Uterus (tissue), 4 donors: ENCODE measurements around the gene GMEB2. TPM values are rescaled to one million over a fixed set of nuclear protein-coding genes. Genes with fewer than 3 reads are reported as not detected.
"Not testable (repeated sequence)": the region's sequence is repeated elsewhere in the genome, so short reads cannot be mapped to it uniquely, and the experiment has no call there.

Source experiments
- DNase-seq, 2 donors: peaks; one replicate each; pipeline ENCODE4 v3.0.0-alpha.2; 2019 to 2020
- H3K27ac ChIP-seq, 2 donors: fragments of 200-600 bp; sonication (generic); 1 replicate in 1 of 2; 2 replicates in 1 of 2; pipeline ENCODE4 v1.5.1; 2016 to 2018
- H3K27me3 ChIP-seq, 2 donors: fragments of 200-600 bp; sonication (generic); one replicate each; pipeline ENCODE4 v1.5.1; 2018 to 2019; ENCODE audit warnings: control low read depth in 1 of 2
- H3K36me3 ChIP-seq, 2 donors: fragments of 200-600 bp; sonication (generic); one replicate each; pipeline ENCODE4 v1.5.1; 2019; ENCODE audit warnings: control low read depth in 1 of 2
- H3K4me1 ChIP-seq, 2 donors: fragments of 200-600 bp; sonication (generic); one replicate each; pipeline ENCODE4 v1.5.1; 2018 to 2019; ENCODE audit warnings: control low read depth in 1 of 2
- H3K4me3 ChIP-seq, 2 donors: fragments of 200-600 bp; sonication (generic); 1 replicate in 1 of 2; 2 replicates in 1 of 2; pipeline ENCODE4 v1.5.1; 2018 to 2019; ENCODE audit warnings: mild to moderate bottlenecking in 1 of 2
- H3K9me3 ChIP-seq, 2 donors: fragments of 200-600 bp; sonication (generic); one replicate each; pipeline ENCODE4 v1.5.1; 2019; ENCODE audit warnings: control low read depth in 1 of 2
- CTCF ChIP-seq, 4 experiments: fragments of 200-600 bp in 2 of 4; fragments of 450-650 bp in 2 of 4; sonication (generic) in 2 of 4; IDR thresholded peaks; one replicate each; pipeline ENCODE4 v1.5.1; 2016 to 2019; ENCODE audit warnings: antibody characterized with exemption in 4 of 4, mild to moderate bottlenecking in 2 of 4, moderate library complexity in 1 of 4
- POLR2A ChIP-seq, 2 donors: fragments of 450-650 bp; IDR thresholded peaks; one replicate each; pipeline ENCODE4 v1.6.1; 2016; ENCODE audit warnings: antibody characterized with exemption in 2 of 2, mild to moderate bottlenecking in 1 of 2, moderate library complexity in 1 of 2
- intact Hi-C: fragments of 100-400 bp; cut with DNase I; formaldehyde crosslinking; loops from one replicate; pipeline ENCODE4 v1.15.1; 2023; ENCODE audit warnings: low total_unique reads
- total RNA-seq, 4 donors: library from RNA; depleted of rRNA in 3 of 4; stranded (reverse); fragments of >200 nt in 3 of 4; gene quantifications; one replicate each; pipeline versions ENCODE4 v1.1.0 to v1.2.4, GENCODE V29; 2014 to 2023
- donor health status: DM: yes; HTN: yes; CAD: no.

The GMEB2 gene
- total RNA-seq, 4 donors from 2014 or later = 2.1 to 24.8 (median 11.5) TPM

GRCh38 chr20:63651942-63652191 is 25.0 kb upstream of the GMEB2 start:
- DNase-seq = no peak
- Histone ChIP-seq H3K4me3 (peak overlapping the region; percentile 38 to 59), H3K4me1 (peaks cover 0 to 9% of the 10 kb centered on the region in 2 donors), H3K27me3 (no peaks in the 10 kb centered on the region), H3K27ac (no peak overlapping the region), H3K9me3 (no peaks in the 10 kb centered on the region), H3K36me3 (no peaks in the 10 kb centered on the region)
- TF ChIP-seq CTCF (IDR thresholded peaks at IDR 0.05) (no peak), POLR2A (IDR thresholded peaks at IDR 0.05) (no peak)
- intact Hi-C loops = no loop called here

GRCh38 chr20:63650486-63650885 is 23.6 kb upstream of the GMEB2 start:
- intact Hi-C loops, H3K36me3 ChIP-seq, DNase-seq, H3K27me3 ChIP-seq, H3K4me3 ChIP-seq, H3K9me3 ChIP-seq, H3K4me1 ChIP-seq, H3K27ac ChIP-seq: not testable (repeated sequence)

GRCh38 chr20:63648895-63649589 is 22.1 kb upstream of the GMEB2 start:
- Histone ChIP-seq H3K27ac (no peak overlapping the region), H3K36me3 (no peaks in the 10 kb centered on the region), H3K9me3 (no peaks in the 10 kb centered on the region), H3K4me3 (no peak overlapping the region), H3K27me3 (no peaks in the 10 kb centered on the region), H3K4me1 (peaks cover 0 to 9% of the 10 kb centered on the region in 2 donors)
- TF ChIP-seq POLR2A (IDR thresholded peaks at IDR 0.05) = no peak
- TF ChIP-seq CTCF (IDR thresholded peaks at IDR 0.05) = no peak
- no peak for DNase-seq
- intact Hi-C loops = no loop called here

- intact Hi-C loops = no loop called here
- TF ChIP-seq CTCF (IDR thresholded peaks at IDR 0.05) (no peak), POLR2A (IDR thresholded peaks at IDR 0.05) (no peak)
- Histone ChIP-seq H3K27me3 (no peaks in the 10 kb centered on the region), H3K9me3 (no peaks in the 10 kb centered on the region), H3K4me1 (peaks cover 0 to 9% of the 10 kb centered on the region in 2 donors), H3K27ac (no peak overlapping the region), H3K36me3 (no peaks in the 10 kb centered on the region), H3K4me3 (no peak overlapping the region)
- DNase-seq = no peak
Observed at GRCh38 chr20:63648190-63648589, 21.3 kb upstream of the GMEB2 start.

- intact Hi-C loops = no loop called here
- no peaks in the 10 kb centered on the region for H3K9me3 ChIP-seq
Observed at GRCh38 chr20:63645218-63645617, 18.3 kb upstream of the GMEB2 start.

More at GRCh38 chr20:63645218-63645617, 18.3 kb upstream of the GMEB2 start:
- Histone ChIP-seq H3K4me1 (peaks cover 0 to 9% of the 10 kb centered on the region in 2 donors), H3K36me3 (no peaks in the 10 kb centered on the region), H3K27me3 (no peaks in the 10 kb centered on the region), H3K27ac (no peak overlapping the region), H3K4me3 (no peak overlapping the region)
- TF ChIP-seq POLR2A (IDR thresholded peaks at IDR 0.05) (no peak), CTCF (IDR thresholded peaks at IDR 0.05) (no peak)
- DNase-seq = no peak
